Right atrium auricular region (tissue), 2 donors: Measurements from ENCODE around the gene DNAH2. TPM values are rescaled to one million over a fixed set of nuclear protein-coding genes. Genes with fewer than 3 reads are reported as not detected.

ENCODE experiments used
- DNase-seq: peaks from one replicate; pipeline ENCODE4 v3.0.0-alpha.2; 2019; ENCODE audit warnings: low spot score
- H3K27ac ChIP-seq, 2 donors: fragments of 200-600 bp; sonication (generic); 1 replicate in 1 of 2; 2 replicates in 1 of 2; pipeline ENCODE4 v1.5.1; 2016 to 2019
- H3K27me3 ChIP-seq, 2 donors: fragments of 200-600 bp; sonication (generic); one replicate each; pipeline versions ENCODE4 v1.5.1 to v1.6.0; 2017 to 2019
- H3K36me3 ChIP-seq: fragments of 200-600 bp; sonication (generic); one replicate; pipeline ENCODE4 v1.5.1; 2016
- H3K4me1 ChIP-seq, 2 donors: fragments of 200-600 bp; sonication (generic); one replicate each; pipeline versions ENCODE4 v1.5.1 to v1.6.0; 2017 to 2019
- H3K4me3 ChIP-seq, 2 donors: fragments of 200-600 bp; sonication (generic); 1 replicate in 1 of 2; 2 replicates in 1 of 2; pipeline ENCODE4 v1.5.1; 2017 to 2019; ENCODE audit warnings: mild to moderate bottlenecking in 1 of 2, moderate library complexity in 1 of 2
- H3K9me3 ChIP-seq, 2 donors: fragments of 200-600 bp; sonication (generic); one replicate each; pipeline ENCODE4 v1.5.1; 2019
- total RNA-seq, 2 donors: library from RNA; depleted of rRNA; stranded (reverse); fragments of >200 nt; gene quantifications; one replicate each; pipeline ENCODE4 v1.1.0, GENCODE V29; 2016
- TF ChIP-seq, protein P1 (sequence below), 2 donors: fragments of 200-600 bp; sonication (generic); IDR thresholded peaks; one replicate each; pipeline ENCODE4 v1.5.1; 2019; ENCODE audit warnings: antibody characterized with exemption in 2 of 2

DNAH2 gene
- total RNA-seq, 2 donors from 2014 or later, result 0.08 TPM; not detected in 1

DNA sequence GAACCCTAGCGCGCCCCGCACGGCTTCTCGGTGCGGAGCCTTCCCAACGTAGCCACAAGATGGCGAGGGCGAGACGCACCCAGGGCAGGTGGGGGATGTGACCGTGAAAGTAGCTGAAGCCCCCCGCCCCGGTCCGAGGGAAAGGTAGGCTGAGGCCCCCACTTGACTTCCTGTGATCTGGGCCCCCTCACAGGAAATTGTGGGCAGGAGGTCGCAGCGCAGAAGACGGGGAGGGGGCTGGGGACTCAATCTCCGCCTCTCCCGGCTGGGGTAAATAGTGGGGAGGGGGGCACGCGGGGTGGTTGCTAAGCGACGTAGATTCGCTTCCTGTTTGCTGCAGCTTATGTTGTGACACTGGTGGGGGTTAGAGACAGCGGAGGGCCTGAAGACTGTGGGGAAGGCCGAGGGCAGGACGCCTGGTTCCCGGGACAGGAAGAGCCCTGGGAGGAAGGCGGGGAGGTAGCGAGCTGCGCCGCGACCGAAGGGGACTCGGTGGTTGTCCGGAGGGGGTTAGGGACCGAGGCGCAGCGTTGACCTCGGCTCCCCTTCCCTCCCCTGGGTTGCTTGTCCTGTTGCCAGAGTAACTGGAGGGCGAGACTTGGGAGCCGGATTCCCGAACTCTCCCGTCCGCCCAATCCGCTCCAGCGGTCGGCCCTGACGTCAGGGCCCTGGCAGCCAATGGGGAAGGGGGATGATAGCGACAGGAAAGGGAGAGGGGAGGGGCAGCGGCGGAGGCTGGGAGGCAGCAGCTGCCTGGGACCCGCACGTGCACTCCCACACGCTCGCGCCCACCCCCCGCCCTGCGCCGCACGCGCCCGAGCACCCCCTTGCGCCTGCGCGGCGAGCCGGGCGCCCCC lies 117.6 kb downstream of the DNAH2 start:
- H3K27ac ChIP-seq, result peak overlapping the region; percentile 99 to 100
- H3K4me1 ChIP-seq, result peaks cover 0 to 54% of the 10 kb centered on the region in 2 donors
- H3K9me3 ChIP-seq, result no peaks in the 10 kb centered on the region

DNA sequence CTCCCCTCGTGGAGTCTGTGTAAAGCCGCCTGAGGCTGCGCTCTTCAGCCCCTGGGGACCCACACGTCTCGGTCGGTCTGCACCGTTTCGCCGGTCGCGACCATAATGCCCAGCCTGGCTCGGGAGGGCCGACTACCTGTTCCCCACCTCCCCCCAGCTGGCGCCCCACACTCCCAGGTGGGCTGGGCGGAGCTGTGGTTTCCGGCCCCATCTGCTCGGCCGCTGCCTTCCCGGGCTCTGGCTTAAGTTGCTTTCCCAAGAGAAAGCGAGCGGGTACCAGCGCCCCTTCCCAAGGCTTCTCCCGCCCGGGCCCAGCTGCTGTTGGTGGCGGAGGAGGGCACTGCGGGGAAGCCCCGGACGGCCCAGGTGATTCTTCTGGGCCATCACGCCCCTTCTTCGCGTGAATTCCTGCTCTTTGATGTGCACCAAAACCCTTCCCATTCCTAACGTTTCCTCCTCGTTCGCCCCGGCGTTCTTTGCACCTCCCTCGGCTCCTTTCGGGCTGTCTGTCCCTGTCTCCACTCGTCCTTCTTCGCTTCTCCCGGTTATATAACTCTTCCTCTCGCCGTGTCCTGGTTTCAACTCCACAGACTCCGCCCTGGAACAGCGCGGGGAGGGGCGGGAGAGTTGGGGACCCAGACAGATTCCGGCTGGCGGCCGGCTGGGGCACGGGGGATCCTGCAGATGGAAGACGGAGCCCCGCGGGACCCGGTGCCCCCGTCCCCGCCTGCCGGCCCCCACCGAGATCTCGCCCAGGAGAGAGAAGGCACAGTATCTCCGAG lies 118.5 kb downstream of the DNAH2 start:
- Histone ChIP-seq H3K4me3 (peak overlapping the region; percentile 71 to 76), H3K4me1 (peaks cover 0 to 62% of the 10 kb centered on the region in 2 donors), H3K27ac (peak overlapping the region; percentile 99 to 100), H3K9me3 (no peaks in the 10 kb centered on the region), H3K36me3 (no peaks in the 10 kb centered on the region), H3K27me3 (no peaks in the 10 kb centered on the region)
- TF ChIP-seq, protein P1, sequence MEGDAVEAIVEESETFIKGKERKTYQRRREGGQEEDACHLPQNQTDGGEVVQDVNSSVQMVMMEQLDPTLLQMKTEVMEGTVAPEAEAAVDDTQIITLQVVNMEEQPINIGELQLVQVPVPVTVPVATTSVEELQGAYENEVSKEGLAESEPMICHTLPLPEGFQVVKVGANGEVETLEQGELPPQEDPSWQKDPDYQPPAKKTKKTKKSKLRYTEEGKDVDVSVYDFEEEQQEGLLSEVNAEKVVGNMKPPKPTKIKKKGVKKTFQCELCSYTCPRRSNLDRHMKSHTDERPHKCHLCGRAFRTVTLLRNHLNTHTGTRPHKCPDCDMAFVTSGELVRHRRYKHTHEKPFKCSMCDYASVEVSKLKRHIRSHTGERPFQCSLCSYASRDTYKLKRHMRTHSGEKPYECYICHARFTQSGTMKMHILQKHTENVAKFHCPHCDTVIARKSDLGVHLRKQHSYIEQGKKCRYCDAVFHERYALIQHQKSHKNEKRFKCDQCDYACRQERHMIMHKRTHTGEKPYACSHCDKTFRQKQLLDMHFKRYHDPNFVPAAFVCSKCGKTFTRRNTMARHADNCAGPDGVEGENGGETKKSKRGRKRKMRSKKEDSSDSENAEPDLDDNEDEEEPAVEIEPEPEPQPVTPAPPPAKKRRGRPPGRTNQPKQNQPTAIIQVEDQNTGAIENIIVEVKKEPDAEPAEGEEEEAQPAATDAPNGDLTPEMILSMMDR (IDR thresholded peaks at IDR 0.05), result no peak
- no peak for DNase-seq

More for the DNA sequence above, 117.6 kb downstream of the DNAH2 start:
- DNase-seq, result peak; percentile 98
- TF ChIP-seq, protein P1 (IDR thresholded peaks at IDR 0.05), result peak; percentile 76 to 95
- Histone ChIP-seq H3K4me3 (peak overlapping the region; percentile 71 to 76), H3K27me3 (no peaks in the 10 kb centered on the region), H3K36me3 (no peaks in the 10 kb centered on the region)

DNA sequence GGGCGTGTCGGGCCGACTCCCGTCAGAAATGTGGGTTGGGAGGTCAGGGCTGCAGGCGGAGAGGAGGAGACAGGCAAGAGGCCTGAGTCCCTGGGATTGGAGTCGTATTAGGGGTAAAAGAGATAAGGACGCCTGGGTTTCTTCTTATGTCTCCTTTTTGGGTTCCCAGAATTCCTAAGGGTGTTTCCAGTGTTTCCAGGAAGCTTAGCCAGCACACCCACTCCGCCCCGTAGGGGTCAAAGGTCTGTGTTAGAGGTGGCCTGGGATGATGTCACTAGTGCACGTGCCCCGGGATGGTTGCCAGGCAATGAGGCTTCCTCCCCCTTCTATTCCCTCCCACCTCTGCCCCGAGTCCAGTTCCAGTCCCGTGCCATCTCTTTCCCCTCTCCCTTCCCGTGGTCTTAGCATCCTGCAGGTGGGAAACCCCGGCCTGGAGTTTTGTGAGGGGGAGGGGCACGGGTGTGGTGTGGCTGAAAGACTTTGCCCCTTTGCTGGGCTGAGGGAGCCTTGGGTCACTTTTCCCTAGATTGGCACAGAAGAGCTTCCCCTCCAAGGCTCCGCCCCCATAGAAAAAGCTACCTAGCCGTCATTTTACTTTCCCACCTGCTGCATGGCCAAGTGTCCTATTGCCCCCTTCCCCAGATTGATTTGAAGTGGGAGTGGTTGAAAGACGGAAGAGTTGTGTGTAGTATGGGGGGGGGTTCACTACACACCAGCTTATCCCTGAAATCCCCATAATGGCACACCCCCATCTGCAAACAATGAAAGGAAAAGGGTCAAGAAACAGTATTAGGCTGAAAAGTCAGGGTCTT lies 119.3 kb downstream of the DNAH2 start:
- peak; percentile 95 for DNase-seq
- Histone ChIP-seq H3K9me3 (no peaks in the 10 kb centered on the region), H3K36me3 (no peaks in the 10 kb centered on the region), H3K4me1 (peaks cover 0 to 67% of the 10 kb centered on the region in 2 donors), H3K4me3 (peak overlapping the region; percentile 71 to 76), H3K27ac (peak overlapping the region; percentile 99 to 100), H3K27me3 (no peaks in the 10 kb centered on the region)
- TF ChIP-seq, protein P1 (IDR thresholded peaks at IDR 0.05), result no peak

- Histone ChIP-seq H3K36me3 (no peaks in the 10 kb centered on the region), H3K4me1 (peaks cover 0 to 67% of the 10 kb centered on the region in 2 donors), H3K27ac (peak overlapping the region; percentile 99 to 100), H3K4me3 (peak overlapping the region; percentile 21 to 76), H3K27me3 (no peaks in the 10 kb centered on the region), H3K9me3 (no peaks in the 10 kb centered on the region)
- DNase-seq, result no peak
- TF ChIP-seq, protein P1 (IDR thresholded peaks at IDR 0.05), result no peak
Measured at GRCh38 chr17:7837408-7838088, 120.0 kb downstream of the DNAH2 start.
